ENCODE measurements around the gene RAB7B. TPM values are rescaled to one million over a fixed set of nuclear protein-coding genes. Genes with fewer than 3 reads are reported as not detected.
"Not testable (repeated sequence)": the region's sequence is repeated elsewhere in the genome, so short reads cannot be mapped to it uniquely, and the experiment has no call there.

Gene RAB7B
- total RNA-seq, 1 donor from 2014 or later: not detected

- Mint-ChIP-seq H3K27ac (no peak overlapping the region), H3K4me3 (ENCODE audit: low read depth) (no peak overlapping the region), H3K9me3 (ENCODE audit: low read depth) (peaks cover 4% of the 10 kb centered on the region), H3K36me3 (ENCODE audit: insufficient read depth) (no peaks in the 10 kb centered on the region), H3K27me3 (peaks cover 29% of the 10 kb centered on the region), H3K4me1 (ENCODE audit: low read depth) (peaks cover 4% of the 10 kb centered on the region)
- TF ChIP-seq, protein P1, sequence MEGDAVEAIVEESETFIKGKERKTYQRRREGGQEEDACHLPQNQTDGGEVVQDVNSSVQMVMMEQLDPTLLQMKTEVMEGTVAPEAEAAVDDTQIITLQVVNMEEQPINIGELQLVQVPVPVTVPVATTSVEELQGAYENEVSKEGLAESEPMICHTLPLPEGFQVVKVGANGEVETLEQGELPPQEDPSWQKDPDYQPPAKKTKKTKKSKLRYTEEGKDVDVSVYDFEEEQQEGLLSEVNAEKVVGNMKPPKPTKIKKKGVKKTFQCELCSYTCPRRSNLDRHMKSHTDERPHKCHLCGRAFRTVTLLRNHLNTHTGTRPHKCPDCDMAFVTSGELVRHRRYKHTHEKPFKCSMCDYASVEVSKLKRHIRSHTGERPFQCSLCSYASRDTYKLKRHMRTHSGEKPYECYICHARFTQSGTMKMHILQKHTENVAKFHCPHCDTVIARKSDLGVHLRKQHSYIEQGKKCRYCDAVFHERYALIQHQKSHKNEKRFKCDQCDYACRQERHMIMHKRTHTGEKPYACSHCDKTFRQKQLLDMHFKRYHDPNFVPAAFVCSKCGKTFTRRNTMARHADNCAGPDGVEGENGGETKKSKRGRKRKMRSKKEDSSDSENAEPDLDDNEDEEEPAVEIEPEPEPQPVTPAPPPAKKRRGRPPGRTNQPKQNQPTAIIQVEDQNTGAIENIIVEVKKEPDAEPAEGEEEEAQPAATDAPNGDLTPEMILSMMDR (IDR thresholded peaks at IDR 0.05; ENCODE audit: unreplicated experiment): no peak
- no peak for DNase-seq (ENCODE audit: low spot score, unreplicated experiment)
Measured at GRCh38 chr1:206001476-206001888, 1.7 kb downstream of the RAB7B start.

GRCh38 chr1:206000641-206001339 lies 2.4 kb downstream of the RAB7B start:
- Mint-ChIP-seq H3K4me1 (ENCODE audit: low read depth) (peaks cover 4% of the 10 kb centered on the region), H3K27ac (no peak overlapping the region)
- DNase-seq (ENCODE audit: low spot score, unreplicated experiment): no peak

DNA sequence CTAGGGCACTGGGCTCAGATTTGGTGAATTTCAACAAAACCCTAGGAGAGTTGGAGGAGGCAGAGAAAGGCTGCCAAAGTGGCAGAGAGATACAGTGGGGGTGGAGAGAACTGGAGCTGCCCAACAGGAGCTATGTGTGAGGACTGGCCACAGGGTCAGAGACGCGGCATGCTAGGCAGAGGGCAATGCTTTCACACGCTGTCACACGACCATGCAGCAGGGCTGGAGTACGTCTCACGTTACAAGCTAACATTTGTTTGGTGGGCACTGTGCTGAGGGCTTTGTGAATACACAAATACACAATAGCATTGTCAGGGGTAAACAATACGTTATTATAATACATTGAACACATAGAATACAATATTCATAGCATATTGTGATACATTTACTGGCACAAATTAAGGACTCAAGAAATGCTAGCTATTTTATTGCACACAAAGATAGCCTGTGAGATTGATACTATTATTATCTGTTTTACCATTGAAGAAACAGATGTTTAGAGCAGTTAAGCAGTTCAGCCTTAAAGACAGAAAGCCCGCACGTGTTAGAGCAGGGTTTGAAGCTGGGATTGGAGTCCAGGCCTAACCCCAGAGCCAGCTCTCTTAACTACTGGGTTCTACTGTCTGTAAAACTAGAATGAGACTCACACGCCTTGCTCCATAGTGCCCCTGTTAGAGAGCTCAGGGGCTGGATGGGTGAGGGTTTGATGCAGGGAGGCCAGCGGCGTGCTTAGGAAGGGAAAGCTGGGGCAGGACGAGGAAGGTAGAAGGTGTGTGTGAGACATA lies 4.5 kb downstream of the RAB7B start:
- H3K4me3 Mint-ChIP-seq (ENCODE audit: low read depth): no peak overlapping the region

More at GRCh38 chr1:206000641-206001339, 2.4 kb downstream of the RAB7B start:
- Mint-ChIP-seq H3K4me3 (ENCODE audit: low read depth) (no peak overlapping the region), H3K36me3 (ENCODE audit: insufficient read depth) (no peaks in the 10 kb centered on the region), H3K27me3 (peaks cover 24% of the 10 kb centered on the region), H3K9me3 (ENCODE audit: low read depth) (peaks cover 4% of the 10 kb centered on the region)
- TF ChIP-seq, protein P1 (IDR thresholded peaks at IDR 0.05; ENCODE audit: unreplicated experiment): no peak

GRCh38 chr1:205996641-205997040 lies 6.6 kb downstream of the RAB7B start:
- not testable (repeated sequence) for H3K9me3 Mint-ChIP-seq (ENCODE audit: low read depth); DNase-seq (ENCODE audit: low spot score, unreplicated experiment); H3K27ac Mint-ChIP-seq; H3K4me3 Mint-ChIP-seq (ENCODE audit: low read depth); H3K4me1 Mint-ChIP-seq (ENCODE audit: low read depth); H3K36me3 Mint-ChIP-seq (ENCODE audit: insufficient read depth)
- peaks cover 15% of the 10 kb centered on the region for H3K27me3 Mint-ChIP-seq

More for the DNA sequence above, 4.5 kb downstream of the RAB7B start:
- no peak for DNase-seq (ENCODE audit: low spot score, unreplicated experiment)
- Mint-ChIP-seq H3K9me3 (ENCODE audit: low read depth) (peaks cover 4% of the 10 kb centered on the region), H3K4me1 (ENCODE audit: low read depth) (peaks cover 4% of the 10 kb centered on the region), H3K27me3 (peaks cover 22% of the 10 kb centered on the region), H3K36me3 (ENCODE audit: insufficient read depth) (no peaks in the 10 kb centered on the region), H3K27ac (no peak overlapping the region)
- TF ChIP-seq, protein P1 (IDR thresholded peaks at IDR 0.05; ENCODE audit: unreplicated experiment): no peak

- Mint-ChIP-seq H3K4me3 (ENCODE audit: low read depth) (no peak overlapping the region), H3K27me3 (peaks cover 31% of the 10 kb centered on the region), H3K27ac (no peak overlapping the region), H3K36me3 (ENCODE audit: insufficient read depth) (no peaks in the 10 kb centered on the region), H3K9me3 (ENCODE audit: low read depth) (peaks cover 4% of the 10 kb centered on the region), H3K4me1 (ENCODE audit: low read depth) (peaks cover 4% of the 10 kb centered on the region)
- no peak for DNase-seq (ENCODE audit: low spot score, unreplicated experiment)
- TF ChIP-seq, protein P1 (IDR thresholded peaks at IDR 0.05; ENCODE audit: unreplicated experiment): no peak
Measured at GRCh38 chr1:205994346-205994745, 8.8 kb downstream of the RAB7B start.

Data from progenitor cell of endocrine pancreas (in vitro differentiated cells).